Erythroblast (primary cell): ENCODE results near the gene HM13.
"Not testable (repeated sequence)": the region's sequence is repeated elsewhere in the genome, so short reads cannot be mapped to it uniquely, and the experiment has no call there.

ENCODE experiments used
- DNase-seq, 2 experiments: peaks; one replicate each; lab custom pipeline; 2025; lab: John Stamatoyannopoulos, UW
- GATA1 ChIP-seq: IDR thresholded peaks from 2 replicates; pipeline ENCODE4 v1.6.1; 2011; ENCODE audit warnings: low read depth, mild to moderate bottlenecking, control low read depth, low read length, moderate library complexity
- POLR2A ChIP-seq: IDR thresholded peaks from 2 replicates; pipeline ENCODE4 v1.6.1; 2011; ENCODE audit warnings: mild to moderate bottlenecking, low read length

The HM13 gene

DNA sequence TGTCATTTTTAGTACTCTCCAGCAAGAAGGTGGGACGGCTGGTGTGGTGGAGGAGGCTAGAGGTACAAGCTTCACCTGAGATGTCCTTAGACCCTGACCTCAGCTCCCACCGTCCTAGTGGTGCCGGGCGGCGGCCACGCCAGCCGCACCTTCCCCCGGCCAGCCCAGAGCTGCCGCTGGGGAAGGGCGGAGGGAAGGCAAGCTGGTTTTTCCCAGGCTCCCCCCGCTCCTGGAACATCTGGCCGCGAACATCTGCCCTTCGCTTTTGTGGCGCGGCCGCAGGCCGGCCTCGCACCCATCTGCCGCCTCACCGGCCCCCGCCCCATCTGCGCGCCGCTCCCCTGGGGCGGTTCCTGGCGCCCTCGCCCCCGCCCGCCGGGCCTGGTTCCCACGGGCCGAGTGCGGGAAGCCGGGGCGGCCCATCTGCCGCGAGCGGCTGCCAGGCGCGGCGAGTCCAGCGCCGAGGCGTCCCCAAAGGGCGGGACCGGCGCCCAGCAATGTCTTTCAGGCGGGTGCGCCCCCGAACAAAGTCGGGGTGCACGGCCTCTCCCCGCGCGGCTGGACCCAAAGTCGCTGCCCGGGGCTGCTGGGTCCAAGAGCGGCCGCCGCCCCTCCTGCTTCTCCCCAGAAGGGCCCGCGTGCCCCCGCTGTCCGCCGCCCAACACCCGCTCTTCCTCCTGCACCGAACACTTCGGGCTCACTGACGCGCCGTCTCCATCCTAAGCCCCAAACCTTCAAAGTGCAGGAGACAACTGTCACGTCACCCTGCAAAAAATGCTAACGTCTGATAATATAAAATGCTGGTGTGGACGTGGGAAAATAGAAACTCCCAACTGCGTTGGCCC is 73.5 kb downstream of the HM13 start:
- peak; percentile 50 to 65 for DNase-seq

GRCh38 chr20:31590717-31591225 is 76.5 kb downstream of the HM13 start:
- TF ChIP-seq POLR2A (no peak), GATA1 (no peak)
- DNase-seq: peak in 1 of 2 experiments; percentile 39

More for the DNA sequence above, 73.5 kb downstream of the HM13 start:
- TF ChIP-seq POLR2A (no peak), GATA1 (no peak)

DNA sequence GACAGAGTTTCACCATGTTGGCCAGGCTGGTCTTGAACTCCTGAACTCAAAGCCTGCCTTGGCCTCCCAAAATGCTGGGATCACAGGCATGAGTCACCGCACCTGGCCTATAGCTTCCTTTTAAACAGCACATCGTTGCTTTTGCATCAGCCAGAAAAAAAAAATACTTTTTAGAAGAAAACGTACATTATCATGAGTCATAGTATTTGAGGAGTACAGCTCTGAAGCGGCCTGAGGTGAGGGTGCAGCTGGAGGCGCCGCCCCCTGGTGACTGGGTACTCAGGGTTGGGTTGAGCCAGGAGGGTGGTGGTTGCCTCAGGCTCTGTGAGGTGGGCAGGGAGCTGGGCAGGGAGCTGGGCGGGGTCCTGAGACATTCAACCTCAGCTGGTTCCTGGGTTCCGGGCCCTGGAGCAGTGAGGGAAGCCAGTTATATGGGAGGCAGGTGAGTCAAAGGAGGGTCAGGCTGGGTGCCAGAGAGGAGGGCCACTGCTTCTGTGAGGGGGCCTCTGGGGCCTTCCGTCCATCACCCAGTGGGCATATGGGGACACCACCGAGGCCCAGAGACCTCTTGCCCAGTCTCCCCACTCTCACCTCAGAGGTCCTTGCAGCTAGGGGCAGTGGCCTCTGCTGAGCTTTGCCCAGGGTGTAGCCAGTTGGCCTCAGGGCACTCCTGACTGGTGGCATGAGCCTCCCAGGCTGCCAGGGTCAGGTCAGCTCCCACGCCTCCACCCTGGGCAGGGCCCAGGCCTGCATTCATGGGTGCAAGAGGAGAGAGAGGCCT is 79.2 kb downstream of the HM13 start:
- DNase-seq: peak in 1 of 2 experiments; percentile 27

DNA sequence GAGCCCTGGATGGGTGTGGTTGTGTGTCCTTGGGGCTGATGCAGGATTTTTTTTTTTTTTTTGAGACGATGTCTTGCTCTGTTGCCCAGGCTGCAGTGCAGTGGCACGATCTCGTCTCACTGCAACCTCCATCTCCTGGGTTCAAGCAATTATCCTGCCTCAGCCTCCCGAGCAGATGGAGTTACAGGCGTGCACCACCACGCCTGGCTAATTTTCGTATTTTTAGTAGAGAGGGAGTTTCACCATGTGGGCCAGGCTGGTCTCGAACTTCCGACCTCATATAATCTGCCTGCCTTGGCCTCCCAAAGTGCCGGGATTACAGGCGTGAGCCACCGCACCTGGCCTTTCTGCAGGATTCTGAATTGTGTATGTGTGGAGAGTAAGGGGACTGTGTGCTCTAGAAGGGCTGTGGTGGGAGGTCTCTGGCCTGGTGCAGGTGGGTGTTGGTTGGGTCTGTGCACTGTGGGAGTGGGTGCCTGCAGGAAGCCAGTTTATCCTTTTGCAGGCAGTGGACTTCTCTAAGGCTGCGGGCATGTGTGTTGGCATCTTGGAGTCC is 79.8 kb downstream of the HM13 start:
- DNase-seq: no peak
- TF ChIP-seq POLR2A: no peak
- TF ChIP-seq GATA1: no peak

More for the DNA sequence above, 79.2 kb downstream of the HM13 start:
- TF ChIP-seq GATA1 (no peak), POLR2A (no peak)

DNA sequence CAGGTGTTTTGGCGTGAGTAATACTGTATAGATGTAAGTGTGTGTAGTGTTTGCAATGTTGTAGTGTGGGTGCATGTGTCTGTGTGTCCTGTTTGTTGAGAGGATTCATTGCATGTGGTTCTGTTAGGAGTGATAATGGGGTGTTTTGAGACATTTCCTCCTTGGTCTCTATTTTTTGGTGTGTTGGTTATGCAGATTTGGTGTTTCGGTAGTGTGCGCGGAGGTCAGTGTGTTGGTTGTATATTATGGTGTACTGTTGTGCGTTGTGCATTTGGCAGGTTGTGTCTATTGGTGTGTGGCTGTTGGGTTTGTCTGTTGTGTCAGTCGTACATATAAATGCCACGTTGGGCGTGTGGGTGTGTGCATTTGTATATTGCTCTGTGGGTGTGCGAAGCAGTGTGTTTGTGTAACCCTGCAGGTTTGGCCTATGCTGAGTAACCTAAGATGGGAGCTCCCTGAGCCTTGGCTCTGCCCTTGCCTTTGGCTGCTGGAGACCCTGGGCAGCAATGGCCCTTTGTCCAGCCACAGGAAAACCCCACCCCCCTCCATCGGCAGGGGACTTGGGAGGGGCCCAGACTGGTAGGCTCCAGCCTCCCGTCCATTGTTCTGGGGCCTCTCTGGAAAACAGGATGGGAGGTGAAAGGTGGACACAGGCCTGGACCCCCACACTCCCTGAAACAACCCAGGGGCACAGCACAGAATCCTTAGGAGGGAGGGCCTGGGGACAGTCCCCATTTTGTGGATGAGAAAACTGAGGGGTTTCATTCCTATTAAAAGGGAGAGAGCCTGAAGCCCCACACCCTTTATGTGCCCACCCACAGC is 80.5 kb downstream of the HM13 start:
- DNase-seq: no peak
- no peak for TF ChIP-seq POLR2A
- no peak for TF ChIP-seq GATA1

GRCh38 chr20:31595380-31595653 is 81.1 kb downstream of the HM13 start:
- DNase-seq: no peak
- TF ChIP-seq GATA1 (no peak), POLR2A (no peak)

DNA sequence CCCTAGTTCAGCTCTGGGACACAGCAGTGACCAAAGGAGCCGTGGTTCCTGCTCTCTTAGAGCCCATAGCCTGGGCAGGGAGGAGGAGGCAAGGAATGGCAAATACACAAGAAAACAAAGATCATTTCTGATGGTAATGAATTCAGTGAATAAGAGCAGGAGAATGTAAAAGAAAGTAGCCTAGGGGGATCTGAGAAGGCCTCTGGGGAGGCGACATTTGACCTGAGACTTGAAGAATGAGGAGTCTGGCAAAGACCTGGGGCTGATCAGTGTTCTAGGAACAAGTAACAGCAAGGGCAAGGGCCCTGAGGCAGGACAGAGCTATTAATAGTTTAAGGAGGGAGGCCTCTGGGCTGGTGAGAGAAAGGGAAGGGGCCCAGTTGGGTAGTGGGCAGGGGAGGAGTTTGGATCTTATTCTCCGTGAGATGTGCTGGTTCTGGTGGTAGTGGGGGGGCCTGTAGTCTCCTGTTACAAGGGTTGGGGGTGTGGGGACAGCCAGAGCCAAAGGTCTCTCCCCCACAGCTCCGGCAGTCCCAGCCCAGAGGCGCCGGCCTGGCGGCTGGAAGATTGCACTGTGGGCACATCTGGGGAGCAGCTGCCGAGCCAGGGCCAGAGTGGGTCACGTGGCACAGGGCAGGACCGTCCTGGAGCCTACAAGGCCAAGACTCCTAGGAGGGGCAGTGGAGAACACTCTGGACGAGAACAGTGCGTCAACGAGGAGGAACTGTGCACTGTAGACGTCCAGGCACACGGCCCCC is 81.6 kb downstream of the HM13 start:
- DNase-seq: peak in 1 of 2 experiments; percentile 31
- TF ChIP-seq GATA1 (no peak), POLR2A (no peak)

GRCh38 chr20:31596412-31596715 is 82.1 kb downstream of the HM13 start:
- not testable (repeated sequence) for DNase-seq

DNA sequence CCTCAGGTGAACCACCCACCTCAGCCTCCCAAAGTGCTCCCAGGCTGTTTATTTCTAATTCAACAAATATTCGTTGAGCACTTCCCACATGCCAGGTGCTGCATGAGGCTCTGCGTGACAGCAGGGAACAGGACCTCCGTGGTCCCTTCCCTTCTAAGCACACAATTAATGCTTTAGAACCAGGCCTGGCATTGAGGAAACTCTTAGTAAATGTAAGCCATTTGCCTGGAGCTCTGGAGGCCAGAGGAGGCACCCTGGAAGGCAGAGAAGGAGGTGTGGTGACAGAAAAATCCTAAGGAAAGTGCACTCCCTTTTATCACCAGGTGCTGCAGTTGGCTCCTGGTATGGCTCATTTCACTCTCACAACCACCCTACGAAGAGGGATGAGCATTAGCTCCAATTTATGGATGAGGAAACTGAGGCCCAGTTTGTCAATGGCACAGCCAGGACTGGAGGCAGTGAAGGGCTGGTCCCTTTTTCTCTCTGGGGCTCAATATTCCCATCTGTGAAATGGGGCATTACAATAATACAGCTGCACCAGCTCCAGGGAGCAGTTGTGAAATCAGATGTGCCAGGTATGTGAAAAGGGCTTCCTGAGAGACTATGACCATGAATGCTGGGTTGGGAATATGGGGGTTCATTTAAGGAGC is 82.7 kb downstream of the HM13 start:
- no peak for TF ChIP-seq POLR2A
- TF ChIP-seq GATA1: no peak
- no peak for DNase-seq

GRCh38 chr20:31597481-31597855 is 83.2 kb downstream of the HM13 start:
- no peak for TF ChIP-seq POLR2A
- no peak for TF ChIP-seq GATA1
- DNase-seq: no peak

- no peak for DNase-seq
These were observed 88.2 kb downstream of the HM13 start for GRCh38 chr20:31602431-31602778.

GRCh38 chr20:31602779-31603441 is 88.7 kb downstream of the HM13 start:
- no peak for TF ChIP-seq POLR2A
- no peak for TF ChIP-seq GATA1
- no peak for DNase-seq

More at GRCh38 chr20:31602431-31602778, 88.2 kb downstream of the HM13 start:
- no peak for TF ChIP-seq POLR2A
- no peak for TF ChIP-seq GATA1
